GM19193 (cell line): ENCODE results near the gene CERK.

Experiments
- POLR2A ChIP-seq: IDR thresholded peaks from 4 replicates; pipeline ENCODE4 v1.6.1; 2011; ENCODE audit not compliant: insufficient read depth, insufficient read length; ENCODE audit errors: extremely low read depth

Gene CERK

DNA sequence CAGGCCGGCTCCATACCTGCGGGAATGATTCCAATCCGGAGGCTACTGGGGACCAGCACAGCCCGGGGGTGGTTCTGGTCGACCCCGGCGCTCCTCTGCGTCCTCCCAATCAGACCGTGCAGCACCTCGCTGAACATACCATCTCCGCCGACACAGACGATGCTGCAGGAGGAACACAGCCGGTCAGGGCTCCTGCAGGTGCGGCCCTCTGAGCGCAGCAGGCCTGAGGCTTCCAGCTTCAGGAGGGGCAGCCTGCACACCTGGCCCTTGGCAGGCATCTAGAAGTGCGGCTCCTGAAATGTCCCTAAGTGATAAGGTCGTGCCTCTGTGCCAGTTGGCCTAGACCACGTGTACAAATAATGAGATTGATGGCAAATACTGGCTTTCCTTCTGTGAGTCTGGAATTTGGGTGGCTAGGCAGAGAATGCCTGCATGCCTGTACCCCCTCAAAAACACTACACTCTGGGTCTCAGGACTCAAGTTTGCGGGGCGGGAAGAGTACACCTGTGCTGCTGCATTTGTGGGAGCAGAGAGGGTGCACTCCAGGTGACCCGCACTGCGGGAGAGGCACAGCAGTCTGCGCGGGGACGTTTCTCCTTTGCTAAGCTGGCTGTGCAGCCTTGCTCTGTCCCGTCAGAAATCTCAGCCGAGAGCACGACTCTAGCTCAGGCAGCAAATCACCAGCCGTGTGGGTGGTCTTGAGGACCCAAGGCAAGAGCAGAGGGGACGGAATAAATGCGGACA, 30.1 kb downstream of the CERK start:
- TF ChIP-seq POLR2A = no peak

DNA sequence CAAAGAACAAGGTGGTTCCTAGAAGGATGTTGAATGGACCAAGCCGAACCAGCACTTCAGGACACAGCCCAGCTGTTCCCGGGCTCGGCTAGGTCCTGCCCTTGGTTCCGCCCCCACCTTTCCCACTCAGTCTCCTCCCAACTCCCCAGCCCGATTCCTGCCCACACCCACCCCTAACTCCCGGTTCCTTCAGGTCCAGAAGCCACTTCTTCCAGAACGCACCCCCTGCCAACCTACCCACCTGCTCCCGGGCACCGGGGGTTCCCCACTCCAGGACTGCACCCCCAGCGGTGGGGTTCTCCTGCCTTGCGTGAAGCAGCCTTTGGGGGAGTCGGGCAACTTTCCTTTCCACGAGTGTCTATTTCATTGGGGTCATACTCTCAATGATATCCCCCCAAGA, 30.7 kb downstream of the CERK start:
- no peak for TF ChIP-seq POLR2A

DNA sequence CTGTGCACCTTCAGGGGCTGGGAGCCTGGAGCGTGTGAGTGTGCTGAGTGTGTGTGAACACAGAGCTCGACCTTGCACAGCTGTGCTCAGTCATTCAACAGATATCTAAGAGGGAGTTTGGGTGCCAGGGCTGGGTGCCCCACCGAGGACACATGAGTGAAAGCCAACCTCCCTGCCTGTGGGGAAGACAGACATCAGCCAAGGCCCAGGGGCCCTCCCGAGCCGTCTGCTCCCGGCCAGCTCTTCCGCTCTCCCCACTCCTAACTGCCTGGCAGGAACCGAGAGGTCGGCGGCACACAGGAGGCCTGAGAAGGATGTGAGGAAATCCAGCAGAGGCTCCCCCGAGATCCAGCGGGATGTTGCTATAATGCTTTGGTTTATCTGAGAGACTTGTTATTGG, 32.0 kb downstream of the CERK start:
- TF ChIP-seq POLR2A = no peak

DNA sequence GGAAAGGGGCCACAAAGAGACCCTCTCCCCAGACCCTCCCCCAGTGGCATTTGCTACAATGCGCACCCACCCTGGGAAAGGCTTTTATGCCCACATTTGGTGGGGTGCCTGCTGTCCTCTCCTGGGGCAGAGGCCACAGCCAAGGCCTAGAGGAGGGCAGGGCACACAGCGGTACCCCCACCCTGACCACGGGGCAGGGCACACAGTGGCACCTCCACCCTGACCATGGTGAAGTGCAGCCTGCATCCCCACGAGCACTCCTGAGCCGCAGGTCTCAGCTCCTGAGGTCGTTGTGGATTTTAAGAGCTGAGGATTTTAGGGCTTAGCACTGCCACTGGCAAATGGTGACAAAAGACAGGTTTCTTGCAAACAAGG, 34.1 kb downstream of the CERK start:
- no peak for TF ChIP-seq POLR2A

DNA sequence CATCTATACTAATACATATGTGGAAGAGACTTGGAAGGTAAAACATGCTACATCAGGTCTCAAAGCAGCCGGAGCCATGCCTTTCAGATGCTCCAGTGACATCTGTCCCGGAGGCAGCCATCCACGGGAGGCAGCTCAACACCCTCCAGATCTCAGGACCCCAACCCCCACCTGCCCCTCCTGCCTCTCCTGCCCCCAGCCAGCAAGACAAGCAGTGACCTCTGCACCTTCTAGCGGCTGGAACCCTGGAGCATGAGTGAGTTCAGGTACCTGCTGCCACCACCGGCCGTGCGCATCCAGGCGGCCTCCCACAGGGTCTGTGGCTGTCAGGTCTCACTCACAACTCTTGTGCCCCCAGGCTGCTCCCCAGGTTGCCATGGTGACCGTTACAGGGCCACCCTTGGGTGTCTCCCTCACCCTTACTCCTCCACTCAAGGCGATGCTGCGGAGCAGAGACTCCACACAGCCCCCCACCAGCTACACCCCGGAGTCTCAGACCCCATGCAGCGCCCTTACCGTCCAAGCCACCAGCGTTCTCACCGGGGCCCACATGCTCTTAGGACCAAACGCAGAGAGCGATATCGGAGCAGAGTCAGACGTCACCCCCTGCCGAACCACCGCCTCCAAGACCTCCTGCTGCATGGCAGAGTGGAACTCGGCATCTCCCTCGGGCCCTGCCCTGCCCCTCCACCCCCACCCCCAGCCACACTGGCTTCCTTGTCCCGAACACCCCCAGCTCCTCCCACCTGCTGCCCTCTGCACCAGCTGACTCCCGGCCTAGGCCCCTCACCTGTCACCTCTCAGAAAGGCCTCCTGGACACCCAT, 34.7 kb downstream of the CERK start:
- no peak for TF ChIP-seq POLR2A

DNA sequence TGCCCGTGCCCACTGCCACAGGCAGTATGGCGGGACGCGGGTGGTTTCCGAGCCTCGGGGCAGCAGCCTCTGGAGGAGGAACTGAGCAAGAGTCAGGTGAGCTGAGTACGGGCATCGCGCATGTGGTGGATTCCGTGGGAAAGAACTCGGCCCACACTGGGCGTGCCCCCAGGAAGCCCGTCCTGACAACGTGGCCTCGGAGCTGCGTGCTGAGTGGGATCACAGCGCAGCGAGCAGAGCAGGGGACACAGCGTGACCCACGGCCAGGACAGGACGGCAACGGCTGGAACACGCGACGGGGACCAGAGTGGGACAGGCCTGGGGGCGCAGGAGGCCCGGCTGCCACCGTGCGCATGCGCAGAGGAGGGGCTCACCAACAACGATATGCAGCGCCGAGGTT, 36.8 kb downstream of the CERK start:
- no peak for TF ChIP-seq POLR2A

DNA sequence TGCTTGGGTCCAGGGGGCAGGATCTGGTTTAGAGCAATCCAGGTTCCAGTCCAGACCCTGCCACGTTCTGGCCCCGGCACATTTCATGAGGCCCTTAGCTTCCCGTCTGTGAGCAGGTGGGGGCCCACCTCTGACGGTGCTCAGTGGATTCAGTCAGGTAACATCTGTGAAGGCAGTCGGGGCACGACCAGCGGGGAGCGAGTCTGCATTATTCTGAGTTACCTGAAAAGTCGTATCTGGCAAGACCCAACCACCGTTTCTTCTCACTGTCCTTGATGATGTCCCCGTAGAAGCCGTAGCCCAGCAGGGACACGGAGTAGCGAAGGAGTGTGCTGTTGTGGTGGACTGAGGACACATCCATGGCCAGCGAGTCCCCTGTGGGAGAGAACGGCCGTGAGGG, 39.0 kb downstream of the CERK start:
- no peak for TF ChIP-seq POLR2A

- no peak for TF ChIP-seq POLR2A
Measured at GRCh38 chr22:46697811-46698515, 40.1 kb downstream of the CERK start.

GRCh38 chr22:46696614-46697013, 41.4 kb downstream of the CERK start:
- no peak for TF ChIP-seq POLR2A

DNA sequence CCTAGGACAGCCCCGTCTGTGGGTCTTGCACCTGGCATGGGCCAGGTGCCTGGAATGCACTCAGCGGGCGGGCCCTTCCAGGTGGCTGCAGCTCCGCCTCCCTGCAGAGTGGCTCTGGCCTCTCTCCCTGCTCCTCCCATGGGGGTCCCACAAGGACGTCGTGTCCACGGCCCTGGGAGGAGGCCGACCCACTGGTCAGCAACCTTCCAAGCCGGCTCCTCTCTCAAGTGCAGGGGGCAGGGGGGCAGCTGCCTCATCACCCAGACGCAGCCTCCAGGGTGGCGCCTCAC, 41.9 kb downstream of the CERK start:
- TF ChIP-seq POLR2A = no peak

GRCh38 chr22:46695346-46696228, 42.5 kb downstream of the CERK start:
- TF ChIP-seq POLR2A = no peak

DNA sequence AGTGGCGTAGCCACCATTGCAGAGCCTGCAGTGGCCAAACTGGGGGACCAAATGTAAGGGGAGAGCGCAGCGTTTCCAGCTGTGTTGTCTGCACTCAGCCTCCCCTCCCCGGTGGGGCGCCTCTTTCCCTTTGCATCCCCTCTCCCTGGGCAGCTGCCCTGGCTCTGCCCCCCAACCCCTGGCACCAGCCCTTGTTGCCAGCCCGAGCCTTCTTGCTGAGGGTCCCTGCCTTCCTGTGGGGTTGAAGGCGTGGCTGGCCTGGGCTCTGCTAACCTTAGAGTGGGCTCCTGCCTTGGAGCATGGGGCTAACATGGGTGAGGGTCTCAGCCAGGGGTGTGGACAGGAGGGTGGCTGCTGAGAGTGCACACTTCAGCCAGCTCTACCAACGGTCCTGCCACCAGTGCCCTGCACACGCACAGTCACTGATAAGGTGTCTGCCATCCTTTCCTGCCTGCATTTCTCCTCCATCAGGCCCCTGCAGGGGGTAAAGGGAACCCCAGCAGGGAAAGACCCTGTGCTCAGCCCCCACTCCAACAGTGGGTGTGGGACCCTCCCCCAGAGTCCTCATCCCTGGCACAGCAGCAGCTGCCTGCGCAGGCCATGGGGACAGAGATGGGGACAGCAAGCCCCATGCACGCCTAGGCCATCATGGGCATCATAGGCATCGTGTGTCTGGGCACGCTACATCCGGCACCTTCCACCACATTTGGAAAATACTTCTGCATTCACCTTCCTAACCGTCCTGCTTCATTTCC, 43.5 kb downstream of the CERK start:
- no peak for TF ChIP-seq POLR2A

- TF ChIP-seq POLR2A = no peak
Measured at GRCh38 chr22:46693634-46694415, 44.2 kb downstream of the CERK start.
